H1 (cell line): ENCODE data around the gene SERGEF. TPM values are rescaled to one million over a fixed set of nuclear protein-coding genes. Genes with fewer than 3 reads are reported as not detected.

ENCODE experiments used
- CTCF ChIA-PET: fragments of 300-600 bp; sonication (Branson Sonifier 250); formaldehyde crosslinking; loops from one replicate; lab custom pipeline; 2021; ENCODE audit not compliant: partially characterized antibody; lab: Charles Lee
- POLR2A ChIA-PET: fragments of 300-600 bp; sonication (Branson Sonifier 250); formaldehyde crosslinking; loops from one replicate; lab custom pipeline; 2021; ENCODE audit warnings: inconsistent platforms; ENCODE audit not compliant: partially characterized antibody; lab: Charles Lee
- DNase-seq, 2 experiments: peaks; one replicate each; pipeline versions ENCODE4 v3.0.0 to v3.0.0-alpha.2; 2010 to 2022; ENCODE audit warnings: low spot score in 2 of 2, low read depth in 1 of 2, mixed read lengths in 1 of 2
- FAIRE-seq: peaks from 2 replicates; lab custom pipeline; 2011; peaks lifted over from hg19 to GRCh38; lab: Jason Lieb, UNC
- H2AFZ ChIP-seq: 2 replicates; pipeline ENCODE4 v1.8.1; 2012; ENCODE audit warnings: low read length, inconsistent platforms
- H2AK5ac ChIP-seq: 2 replicates; pipeline ENCODE4 v1.6.1; 2013; ENCODE audit warnings: low read depth, low read length
- H2BK120ac ChIP-seq: replicated peaks from 2 replicates; pipeline ENCODE3; 2013; ENCODE audit warnings: low read depth, low read length, inconsistent platforms
- H2BK12ac ChIP-seq: 2 replicates; pipeline ENCODE4 v1.6.1; 2013; ENCODE audit warnings: low read depth, low read length
- H2BK15ac ChIP-seq: 2 replicates; pipeline ENCODE4 v1.6.1; 2013; ENCODE audit warnings: low read length
- H2BK20ac ChIP-seq: 2 replicates; pipeline ENCODE4 v1.6.1; 2013; ENCODE audit warnings: low read length
- H2BK5ac ChIP-seq: 2 replicates; pipeline ENCODE4 v1.6.1; 2013; ENCODE audit warnings: low read depth, low read length
- H3K14ac ChIP-seq: 2 replicates; pipeline ENCODE4 v1.6.1; 2013; ENCODE audit warnings: inconsistent platforms; ENCODE audit not compliant: insufficient read length
- H3K18ac ChIP-seq: 2 replicates; pipeline ENCODE4 v1.6.1; 2013; ENCODE audit warnings: low read length; ENCODE audit errors: extremely low read depth
- H3K23ac ChIP-seq: 2 replicates; pipeline ENCODE4 v1.6.1; 2013; ENCODE audit warnings: inconsistent platforms; ENCODE audit not compliant: insufficient read length
- H3K23me2 ChIP-seq: 2 replicates; pipeline ENCODE4 v1.6.1; 2013; ENCODE audit warnings: low read depth, low read length
- H3K27ac ChIP-seq: 2 replicates; pipeline ENCODE4 v1.6.1; 2011; ENCODE audit warnings: low read depth, low read length, inconsistent platforms
- H3K27me3 ChIP-seq, 4 experiments: replicated peaks in 1 of 4; 1 replicate in 1 of 4; 2 replicates in 3 of 4; pipeline versions ENCODE4 v1.6.1 to v1.8.1; 2011 to 2013; ENCODE audit warnings: low read length in 3 of 4, mild to moderate bottlenecking in 3 of 4, inconsistent platforms in 2 of 4, mixed read lengths in 2 of 4, moderate library complexity in 1 of 4; ENCODE audit not compliant: control insufficient read depth in 3 of 4, insufficient read depth in 3 of 4; ENCODE audit errors: extremely low read depth in 1 of 4
- H3K36me3 ChIP-seq, 4 experiments: 2 replicates each; pipeline versions ENCODE4 v1.6.1 to v1.8.1; 2011 to 2013; ENCODE audit warnings: mild to moderate bottlenecking in 4 of 4, low read length in 3 of 4, moderate library complexity in 2 of 4, control low read depth in 1 of 4, inconsistent platforms in 1 of 4; ENCODE audit not compliant: insufficient read depth in 4 of 4, control insufficient read depth in 2 of 4
- H3K4ac ChIP-seq: replicated peaks from 2 replicates; pipeline ENCODE3; 2013; ENCODE audit warnings: low read length, low read depth, mixed read lengths, inconsistent platforms; ENCODE audit not compliant: insufficient read length
- H3K4me1 ChIP-seq, 4 experiments: replicated peaks in 1 of 4; 1 replicate in 1 of 4; 2 replicates in 3 of 4; pipeline versions ENCODE4 v1.6.1 to v1.8.1; 2011 to 2013; ENCODE audit warnings: low read length in 3 of 4, inconsistent platforms in 2 of 4, mixed read lengths in 1 of 4; ENCODE audit not compliant: insufficient read depth in 4 of 4, control insufficient read depth in 3 of 4
- H3K4me2 ChIP-seq, 2 experiments: 2 replicates each; pipeline versions ENCODE4 v1.6.1 to v1.8.1; 2011 to 2013; ENCODE audit warnings: low read depth in 2 of 2, low read length in 2 of 2, control low read depth in 1 of 2, inconsistent platforms in 1 of 2, mild to moderate bottlenecking in 1 of 2; ENCODE audit not compliant: insufficient read depth in 1 of 2
- H3K4me3 ChIP-seq, 4 experiments: fragments of 200-600, 300-600 bp in 1 of 4; sonication (generic), shearing (Covaris generic), sonication (Bioruptor Twin) in 1 of 4; 2 replicates each; pipeline versions ENCODE4 v1.5.1 to v1.8.1; 2011 to 2016; ENCODE audit warnings: low read length in 4 of 4, low read depth in 3 of 4, control low read depth in 2 of 4, inconsistent platforms in 2 of 4, mild to moderate bottlenecking in 2 of 4, mixed read lengths in 1 of 4, moderate library complexity in 1 of 4; ENCODE audit not compliant: insufficient read depth in 2 of 4; ENCODE audit errors: extremely low read depth in 1 of 4
- H3K56ac ChIP-seq: replicated peaks from 2 replicates; pipeline ENCODE3; 2013; ENCODE audit warnings: low read depth, mild to moderate bottlenecking, mixed read lengths, low read length, inconsistent platforms; ENCODE audit not compliant: insufficient read length
- H3K79me1 ChIP-seq: 2 replicates; pipeline ENCODE4 v1.6.1; 2013; ENCODE audit warnings: low read depth, low read length, control low read depth
- H3K79me2 ChIP-seq, 2 experiments: 2 replicates each; pipeline versions ENCODE4 v1.6.1 to v1.8.1; 2012 to 2013; ENCODE audit warnings: low read length in 2 of 2, mild to moderate bottlenecking in 2 of 2, inconsistent platforms in 1 of 2; ENCODE audit not compliant: insufficient read depth in 2 of 2, control insufficient read depth in 1 of 2
- H3K9ac ChIP-seq, 4 experiments: replicated peaks in 1 of 4; 1 replicate in 1 of 4; 2 replicates in 3 of 4; pipeline versions ENCODE4 v1.6.1 to v1.8.1; 2011 to 2013; ENCODE audit warnings: low read depth in 3 of 4, low read length in 3 of 4, control low read depth in 2 of 4, mild to moderate bottlenecking in 2 of 4, moderate library complexity in 2 of 4, inconsistent platforms in 1 of 4; ENCODE audit errors: extremely low read depth in 1 of 4
- H3K9me3 ChIP-seq, 2 experiments: 2 replicates each; pipeline versions ENCODE4 v1.6.1 to v1.8.1; 2012 to 2013; ENCODE audit warnings: mild to moderate bottlenecking in 2 of 2, moderate library complexity in 2 of 2, control low read depth in 1 of 2, inconsistent platforms in 1 of 2, low read depth in 1 of 2, low read length in 1 of 2, mixed read lengths in 1 of 2; ENCODE audit not compliant: insufficient read depth in 2 of 2
- H4K20me1 ChIP-seq, 2 experiments: replicated peaks in 1 of 2; 2 replicates each; pipeline versions ENCODE3 to v1.8.1; 2011 to 2013; ENCODE audit warnings: inconsistent platforms in 2 of 2, low read length in 2 of 2, mild to moderate bottlenecking in 1 of 2; ENCODE audit not compliant: insufficient read depth in 2 of 2, control insufficient read depth in 1 of 2
- H4K5ac ChIP-seq: 2 replicates; pipeline ENCODE4 v1.6.1; 2013; ENCODE audit warnings: low read length, low read depth, mixed read lengths, inconsistent platforms; ENCODE audit not compliant: insufficient read length
- H4K8ac ChIP-seq: 2 replicates; pipeline ENCODE4 v1.8.0; 2013; ENCODE audit warnings: mild to moderate bottlenecking, moderate library complexity, low read length, inconsistent platforms; ENCODE audit not compliant: insufficient read depth; ENCODE audit errors: extremely low read depth
- H4K91ac ChIP-seq: replicated peaks from 2 replicates; pipeline ENCODE3; 2013; ENCODE audit warnings: low read length, mixed read lengths, inconsistent platforms; ENCODE audit not compliant: insufficient read length
- GTF2F1 ChIP-seq: IDR thresholded peaks from 2 replicates; pipeline ENCODE4 v1.6.1; 2012; ENCODE audit warnings: low read depth, low read length, improper control_type of control experiment, borderline replicate concordance
- POLR2A ChIP-seq, 2 experiments: IDR thresholded peaks; 1 replicate in 1 of 2; 2 replicates in 1 of 2; pipeline ENCODE4 v1.6.1; 2011; ENCODE audit warnings: low read depth in 2 of 2, low read length in 2 of 2, mild to moderate bottlenecking in 2 of 2; ENCODE audit errors: control extremely low read depth in 1 of 2
- RFX5 ChIP-seq: IDR thresholded peaks from 2 replicates; pipeline ENCODE4 v1.6.1; 2011; ENCODE audit warnings: low read depth, low read length, improper control_type of control experiment, borderline replicate concordance
- SIN3A ChIP-seq, 2 experiments: IDR thresholded peaks in 1 of 2; conservative IDR thresholded peaks in 1 of 2; 2 replicates each; pipeline ENCODE4 v1.6.1; 2011 to 2012; ENCODE audit warnings: low read length in 2 of 2, improper control_type of control experiment in 1 of 2, low read depth in 1 of 2, mild to moderate bottlenecking in 1 of 2
- SP1 ChIP-seq: IDR thresholded peaks from 2 replicates; pipeline ENCODE4 v1.6.1; 2011; ENCODE audit warnings: low read depth, low read length
- WGBS, 2 experiments: shearing (Covaris generic) in 1 of 2; methylation state at CpG; one replicate each; pipeline versions ENCODE4 v1.1.6 to v1.1.7; 2013 to 2015; ENCODE audit warnings: low lambda C conversion rate in 2 of 2, mixed read lengths in 2 of 2, inconsistent platforms in 1 of 2, low coverage in 1 of 2, missing lambda C conversion rate in 1 of 2; ENCODE audit not compliant: insufficient replicate concordance in 2 of 2, insufficient coverage in 1 of 2, insufficient read length in 1 of 2; ENCODE audit errors: extremely low coverage in 1 of 2, missing lambda C conversion rate in 1 of 2; 5-methylcytosine and 5-hydroxymethylcytosine counted together
- polyA plus RNA-seq, 7 experiments: library from polyadenylated mRNA; depleted of rRNA in 3 of 7; stranded (reverse) in 5 of 7; unstranded in 2 of 7; fragments of >200 nt in 5 of 7; fragments of 200-250 nt in 2 of 7; gene quantifications; 1 replicate in 5 of 7; 2 replicates in 1 of 7; 4 replicates in 1 of 7; pipeline versions ENCODE4 v1.2.1 to v1.2.3, GENCODE V29; 2011 to 2013; ENCODE audit warnings: missing spikeins in 2 of 7, mixed read lengths in 2 of 7
- total RNA-seq: library from RNA; stranded (reverse); fragmentation: NEBNext Ultra II Directional; extraction: Animal tissue kit (Norgen Biotek cat#: 25700); gene quantifications from 2 replicates; pipeline ENCODE4 v1.2.1, GENCODE V29; 2021
- TF ChIP-seq, protein P1 (sequence below): IDR thresholded peaks from 2 replicates; pipeline ENCODE4 v1.6.1; 2012; ENCODE audit warnings: low read length, inconsistent platforms
- TF ChIP-seq, protein P2 (sequence below): IDR thresholded peaks from 2 replicates; pipeline ENCODE4 v1.6.1; 2011; ENCODE audit warnings: low read length, improper control_type of control experiment

The SERGEF gene
- total and polyA plus RNA-seq, 2 of the 8 experiments (the other 6 are each of a cell fraction or from before 2014, with no cell fraction given) = 16.6 to 28.8 TPM

DNA sequence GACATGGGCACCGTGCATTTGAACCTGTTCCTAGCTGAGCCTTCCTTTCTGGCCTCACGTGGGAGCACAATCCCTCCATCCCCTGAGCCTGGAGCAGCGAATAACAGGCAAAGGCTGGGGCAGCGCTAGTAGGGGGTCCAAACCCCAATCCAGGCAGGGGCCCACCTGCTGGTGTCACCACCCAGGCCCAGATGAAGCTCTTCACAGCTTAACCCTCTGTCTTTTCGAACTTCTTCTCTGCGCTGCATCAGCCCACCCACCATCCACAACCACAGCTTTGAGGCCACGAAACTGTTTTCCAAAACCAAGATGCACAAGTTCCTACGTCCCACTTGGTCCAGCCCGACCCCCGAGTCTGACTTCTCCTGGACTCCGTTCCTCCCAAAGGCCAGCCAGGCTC is 266.8 kb downstream of the SERGEF start:
- no peaks in the 10 kb centered on the region; a peak in 1 of 7 replicates for H3K27me3 ChIP-seq
- H3K4me1 ChIP-seq = no peaks in the 10 kb centered on the region
- POLR2A ChIA-PET = no interaction called here
- no peak overlapping the region for H3K18ac ChIP-seq
- H3K9ac ChIP-seq = no peak overlapping the region
- no peak overlapping the region for H4K91ac ChIP-seq
- H3K36me3 ChIP-seq = no peaks in the 10 kb centered on the region
- H3K4me3 ChIP-seq = no peak overlapping the region
- no peak overlapping the region for H4K5ac ChIP-seq
- no peaks in the 10 kb centered on the region for H3K23me2 ChIP-seq
- TF ChIP-seq, protein P1, sequence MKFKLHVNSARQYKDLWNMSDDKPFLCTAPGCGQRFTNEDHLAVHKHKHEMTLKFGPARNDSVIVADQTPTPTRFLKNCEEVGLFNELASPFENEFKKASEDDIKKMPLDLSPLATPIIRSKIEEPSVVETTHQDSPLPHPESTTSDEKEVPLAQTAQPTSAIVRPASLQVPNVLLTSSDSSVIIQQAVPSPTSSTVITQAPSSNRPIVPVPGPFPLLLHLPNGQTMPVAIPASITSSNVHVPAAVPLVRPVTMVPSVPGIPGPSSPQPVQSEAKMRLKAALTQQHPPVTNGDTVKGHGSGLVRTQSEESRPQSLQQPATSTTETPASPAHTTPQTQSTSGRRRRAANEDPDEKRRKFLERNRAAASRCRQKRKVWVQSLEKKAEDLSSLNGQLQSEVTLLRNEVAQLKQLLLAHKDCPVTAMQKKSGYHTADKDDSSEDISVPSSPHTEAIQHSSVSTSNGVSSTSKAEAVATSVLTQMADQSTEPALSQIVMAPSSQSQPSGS = no peak
- TF ChIP-seq GTF2F1 = no peak
- TF ChIP-seq POLR2A (IDR thresholded peaks at IDR 0.05; ENCODE audit: control extremely low read depth in 1 of 2, low read depth in 2 of 2, low read length in 2 of 2) = no peak
- TF ChIP-seq RFX5 = no peak
- no peak for TF ChIP-seq SIN3A (conservative IDR thresholded peaks at IDR 0.05 in 1 of 2, IDR thresholded peaks at IDR 0.05 in 1 of 2; ENCODE audit: low read depth in 1 of 2, low read length in 2 of 2)
- TF ChIP-seq, protein P2, sequence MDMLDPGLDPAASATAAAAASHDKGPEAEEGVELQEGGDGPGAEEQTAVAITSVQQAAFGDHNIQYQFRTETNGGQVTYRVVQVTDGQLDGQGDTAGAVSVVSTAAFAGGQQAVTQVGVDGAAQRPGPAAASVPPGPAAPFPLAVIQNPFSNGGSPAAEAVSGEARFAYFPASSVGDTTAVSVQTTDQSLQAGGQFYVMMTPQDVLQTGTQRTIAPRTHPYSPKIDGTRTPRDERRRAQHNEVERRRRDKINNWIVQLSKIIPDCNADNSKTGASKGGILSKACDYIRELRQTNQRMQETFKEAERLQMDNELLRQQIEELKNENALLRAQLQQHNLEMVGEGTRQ = no peak
- no peak for TF ChIP-seq SP1
- no peaks in the 10 kb centered on the region for H3K79me1 ChIP-seq
- H2AFZ ChIP-seq = no peak overlapping the region
- no peaks in the 10 kb centered on the region for H3K9me3 ChIP-seq
- no peaks in the 10 kb centered on the region for H4K20me1 ChIP-seq
- FAIRE-seq (no peak), DNase-seq (no peak)
- WGBS, 2 experiments = 84% methylated on average over 11 of the region's 11 CpGs; no CpG with 5 or more reads in 1 of the 2 experiments
- no peak overlapping the region for H2BK5ac ChIP-seq
- no peak overlapping the region for H3K4ac ChIP-seq
- no peak overlapping the region for H3K4me2 ChIP-seq
- no peak overlapping the region for H3K23ac ChIP-seq
- H3K14ac ChIP-seq = no peak overlapping the region
- H2BK120ac ChIP-seq = no peak overlapping the region
- H2AK5ac ChIP-seq = no peak overlapping the region
- CTCF ChIA-PET = interaction anchor here (0.5 to 11.8 kb wide), 8 partner anchors 13 to 233 kb away, joined by 3 to 159 read pairs (median 8); partner anchors contain the start of gene KCNC1
- no peak overlapping the region for H2BK12ac ChIP-seq
- H3K79me2 ChIP-seq = no peaks in the 10 kb centered on the region
- H3K27ac ChIP-seq = no peak overlapping the region
- H2BK20ac ChIP-seq = no peak overlapping the region
- H2BK15ac ChIP-seq = no peak overlapping the region
- no peak overlapping the region for H3K56ac ChIP-seq
- no peak overlapping the region for H4K8ac ChIP-seq
